Kidney (tissue), 14 donors: ENCODE measurements around the gene ICA1L. TPM values are rescaled to one million over a fixed set of nuclear protein-coding genes. Genes with fewer than 3 reads are reported as not detected.

Experiments used
- DNase-seq, 5 donors: peaks; one replicate each; pipeline ENCODE4 v3.0.0-alpha.2; 2013 to 2020
- FAIRE-seq: peaks from 2 replicates; lab custom pipeline; 2012; peaks lifted over from hg19 to GRCh38; lab: Jason Lieb, UNC
- H3K27ac ChIP-seq, 2 donors: one replicate each; pipeline ENCODE4 v1.7.0; 2013; ENCODE audit warnings: low read depth in 2 of 2, low read length in 2 of 2, inconsistent platforms in 1 of 2
- H3K27me3 ChIP-seq: one replicate; pipeline ENCODE4 v1.7.1; 2013; ENCODE audit warnings: low read length, inconsistent platforms; ENCODE audit not compliant: control insufficient read depth, insufficient read depth
- H3K36me3 ChIP-seq, 3 donors: one replicate each; pipeline versions ENCODE4 v1.7.0 to v1.7.1; 2013; ENCODE audit warnings: low read length in 3 of 3, control low read depth in 1 of 3, inconsistent platforms in 1 of 3; ENCODE audit not compliant: insufficient read depth in 3 of 3, control insufficient read depth in 2 of 3
- H3K4me1 ChIP-seq, 3 donors: one replicate each; pipeline versions ENCODE4 v1.7.0 to v1.7.1; 2013; ENCODE audit warnings: low read length in 3 of 3, inconsistent platforms in 1 of 3, low read depth in 1 of 3; ENCODE audit not compliant: control insufficient read depth in 2 of 3, insufficient read depth in 2 of 3
- H3K4me3 ChIP-seq, 3 donors: one replicate each; pipeline versions ENCODE4 v1.7.0 to v1.8.1; 2013; ENCODE audit warnings: low read length in 3 of 3, control low read depth in 1 of 3, inconsistent platforms in 1 of 3
- H3K9ac ChIP-seq, 3 donors: one replicate each; pipeline versions ENCODE4 v1.7.0 to v1.7.1; 2013; ENCODE audit warnings: low read length in 3 of 3, control low read depth in 1 of 3, inconsistent platforms in 1 of 3
- H3K9me3 ChIP-seq, 3 donors: one replicate each; pipeline versions ENCODE4 v1.7.0 to v1.7.1; 2013; ENCODE audit warnings: low read length in 3 of 3, control low read depth in 1 of 3, inconsistent platforms in 1 of 3; ENCODE audit not compliant: control insufficient read depth in 2 of 3, insufficient read depth in 1 of 3
- intact Hi-C: fragments of 100-400 bp; cut with DNase I; formaldehyde crosslinking; loops from one replicate; pipeline ENCODE4 v1.11.1; 2022
- polyA plus RNA-seq: library from polyadenylated mRNA; stranded (reverse); fragments of 350-450 nt; fragmentation: Illumina TruSeq; extraction: RNeasy Lipid Tissue Mini Kit (QIAGEN cat#74804); gene quantifications from one replicate; pipeline ENCODE4 v1.2.3, GENCODE V29; 2014; ENCODE audit warnings: low read depth, low replicate concordance; ENCODE audit not compliant: insufficient read depth
- total RNA-seq: library from RNA; stranded (reverse); fragmentation: NEBNext Ultra II Directional; extraction: Animal tissue kit (Norgen Biotek cat#: 25700); gene quantifications from one replicate; pipeline ENCODE4 v1.2.1, GENCODE V29; 2021
- TF ChIP-seq, protein P1 (sequence below): IDR thresholded peaks from 3 replicates; pipeline ENCODE4 v1.5.1; 2012; ENCODE audit warnings: mild to moderate bottlenecking, moderate library complexity, borderline replicate concordance; ENCODE audit not compliant: insufficient read depth; ENCODE audit errors: extremely low read depth
- donor health status: control.
- donor health status: control.
- donor health status: control.
- donor health status: control.
- donor health status: control.
- donor health status: DM: yes; HTN: yes; CAD: no.
- donor health status: Normal renal cell carcinoma (clear cell type).

The ICA1L gene
- total and polyA plus RNA-seq, 2 donors from 2014 or later, result 1.5 to 9.9 TPM

DNA sequence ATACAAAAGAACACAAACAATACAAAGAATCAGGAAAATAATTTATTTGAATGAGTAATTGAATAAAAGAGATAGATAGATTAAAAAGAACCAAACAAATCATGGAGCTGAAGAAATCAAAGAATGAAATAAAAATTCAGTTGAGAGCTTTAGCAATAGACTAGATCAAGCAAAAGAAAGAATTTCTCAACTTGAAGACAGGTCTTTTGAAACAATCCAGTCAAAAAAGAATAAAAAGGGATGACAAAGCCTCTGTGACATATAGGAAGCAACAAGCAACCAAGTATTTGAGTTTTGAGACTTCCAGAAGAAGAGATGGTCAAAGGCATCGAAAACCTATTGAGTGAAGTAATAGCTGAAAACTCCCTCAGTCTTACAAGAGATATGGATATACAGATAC, 128.0 kb downstream of the ICA1L start:
- Histone ChIP-seq H3K27ac (no peak overlapping the region), H3K9ac (no peak overlapping the region), H3K36me3 (peaks cover 0 to 4% (median 0%) of the 10 kb centered on the region in 3 donors), H3K9me3 (peaks cover 0 to 7% (median 0%) of the 10 kb centered on the region in 3 donors), H3K4me1 (no peaks in the 10 kb centered on the region), H3K4me3 (no peak overlapping the region), H3K27me3 (no peaks in the 10 kb centered on the region)
- DNase-seq (no peak), FAIRE-seq (no peak)
- TF ChIP-seq, protein P1, sequence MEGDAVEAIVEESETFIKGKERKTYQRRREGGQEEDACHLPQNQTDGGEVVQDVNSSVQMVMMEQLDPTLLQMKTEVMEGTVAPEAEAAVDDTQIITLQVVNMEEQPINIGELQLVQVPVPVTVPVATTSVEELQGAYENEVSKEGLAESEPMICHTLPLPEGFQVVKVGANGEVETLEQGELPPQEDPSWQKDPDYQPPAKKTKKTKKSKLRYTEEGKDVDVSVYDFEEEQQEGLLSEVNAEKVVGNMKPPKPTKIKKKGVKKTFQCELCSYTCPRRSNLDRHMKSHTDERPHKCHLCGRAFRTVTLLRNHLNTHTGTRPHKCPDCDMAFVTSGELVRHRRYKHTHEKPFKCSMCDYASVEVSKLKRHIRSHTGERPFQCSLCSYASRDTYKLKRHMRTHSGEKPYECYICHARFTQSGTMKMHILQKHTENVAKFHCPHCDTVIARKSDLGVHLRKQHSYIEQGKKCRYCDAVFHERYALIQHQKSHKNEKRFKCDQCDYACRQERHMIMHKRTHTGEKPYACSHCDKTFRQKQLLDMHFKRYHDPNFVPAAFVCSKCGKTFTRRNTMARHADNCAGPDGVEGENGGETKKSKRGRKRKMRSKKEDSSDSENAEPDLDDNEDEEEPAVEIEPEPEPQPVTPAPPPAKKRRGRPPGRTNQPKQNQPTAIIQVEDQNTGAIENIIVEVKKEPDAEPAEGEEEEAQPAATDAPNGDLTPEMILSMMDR, result no peak
- intact Hi-C loops, result no loop called here

DNA sequence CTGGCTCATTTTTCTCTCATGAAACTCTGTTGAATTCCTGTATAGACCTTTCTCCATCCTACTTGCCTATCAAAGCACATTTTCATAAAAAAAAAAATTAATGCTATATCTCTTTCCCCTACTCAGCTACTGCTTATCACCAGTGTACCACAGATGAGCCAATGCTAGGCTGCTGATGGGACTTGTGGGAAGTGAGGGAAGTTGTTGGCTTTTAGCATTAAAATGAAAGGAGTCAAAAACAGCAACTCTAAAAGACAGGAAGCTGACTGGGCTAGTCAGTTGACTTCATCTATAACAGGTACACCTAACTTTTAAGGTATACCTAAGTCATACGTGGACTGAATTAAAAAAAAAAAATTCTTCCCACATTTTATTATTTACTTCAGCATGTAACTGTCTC, 134.7 kb downstream of the ICA1L start:
- Histone ChIP-seq H3K36me3 (no peaks in the 10 kb centered on the region), H3K4me1 (no peaks in the 10 kb centered on the region), H3K27me3 (no peaks in the 10 kb centered on the region), H3K4me3 (no peak overlapping the region), H3K9ac (no peak overlapping the region), H3K27ac (no peak overlapping the region), H3K9me3 (peaks cover 0 to 8% (median 0%) of the 10 kb centered on the region in 3 donors)
- intact Hi-C loops, result no loop called here
- DNase-seq (no peak), FAIRE-seq (no peak)
- TF ChIP-seq, protein P1, result no peak

DNA sequence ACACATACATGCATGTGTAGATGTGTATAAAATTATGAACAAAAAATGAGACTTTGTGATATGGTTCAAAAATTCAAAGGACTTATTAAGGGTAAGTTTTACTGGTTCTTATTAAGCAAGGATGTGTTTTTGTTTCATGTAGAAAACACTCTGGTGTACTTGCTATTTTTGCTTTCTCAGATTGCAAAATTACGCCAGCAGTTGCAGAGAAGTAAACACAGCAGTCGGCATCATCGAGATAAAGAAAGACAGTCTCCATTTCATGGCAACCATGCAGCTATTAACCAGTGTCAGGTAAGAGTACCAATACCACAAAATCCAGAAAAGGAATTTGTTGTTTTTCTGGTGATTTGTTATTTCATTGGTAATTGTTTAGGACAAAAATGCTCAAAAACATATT, 145.5 kb downstream of the ICA1L start:
- no peak for FAIRE-seq
- intact Hi-C loops, result no loop called here
- H3K4me3 ChIP-seq, result no peak overlapping the region
- H3K9ac ChIP-seq, result no peak overlapping the region
- H3K27me3 ChIP-seq, result no peaks in the 10 kb centered on the region
- DNase-seq, result no peak
- no peaks in the 10 kb centered on the region for H3K4me1 ChIP-seq
- TF ChIP-seq, protein P1, result no peak
- H3K9me3 ChIP-seq, result no peaks in the 10 kb centered on the region
- H3K27ac ChIP-seq, result no peak overlapping the region
- peaks cover 0 to 4% (median 0%) of the 10 kb centered on the region in 3 donors for H3K36me3 ChIP-seq

DNA sequence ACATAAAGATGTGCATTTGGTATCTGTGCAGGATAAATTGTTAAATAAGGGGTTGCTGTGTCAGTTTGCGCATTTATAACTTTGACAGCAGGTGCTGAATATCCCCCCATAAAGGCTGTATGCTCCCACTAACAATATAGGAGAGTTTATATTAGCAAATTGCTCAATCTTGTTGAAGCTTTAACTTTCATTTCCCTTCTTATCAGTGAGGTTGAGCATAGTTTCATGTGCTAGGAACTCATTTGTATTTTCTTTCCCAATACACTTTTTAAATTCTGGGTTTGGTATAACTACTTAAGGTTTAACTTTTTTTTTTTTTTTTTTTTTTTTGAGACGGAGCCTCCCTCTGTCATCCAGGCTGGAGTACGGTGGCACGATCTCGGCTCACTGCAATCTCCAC, 147.8 kb downstream of the ICA1L start:
- Histone ChIP-seq H3K9me3 (no peaks in the 10 kb centered on the region), H3K27ac (no peak overlapping the region), H3K27me3 (no peaks in the 10 kb centered on the region), H3K36me3 (peaks cover 0 to 4% (median 0%) of the 10 kb centered on the region in 3 donors), H3K4me3 (no peak overlapping the region), H3K9ac (no peak overlapping the region), H3K4me1 (no peaks in the 10 kb centered on the region)
- intact Hi-C loops, result no loop called here
- FAIRE-seq (no peak), DNase-seq (no peak)
- TF ChIP-seq, protein P1, result no peak
